HG02763 (cell line): ENCODE results near the gene PIEZO2.

ENCODE experiments used
- ATAC-seq: cut with Tn5 transposase; IDR thresholded peaks from one replicate; pipeline ENCODE4 v1.9.1; 2021; ENCODE audit warnings: mild to moderate bottlenecking, moderate library complexity; ENCODE audit not compliant: unreplicated experiment

PIEZO2 gene

DNA sequence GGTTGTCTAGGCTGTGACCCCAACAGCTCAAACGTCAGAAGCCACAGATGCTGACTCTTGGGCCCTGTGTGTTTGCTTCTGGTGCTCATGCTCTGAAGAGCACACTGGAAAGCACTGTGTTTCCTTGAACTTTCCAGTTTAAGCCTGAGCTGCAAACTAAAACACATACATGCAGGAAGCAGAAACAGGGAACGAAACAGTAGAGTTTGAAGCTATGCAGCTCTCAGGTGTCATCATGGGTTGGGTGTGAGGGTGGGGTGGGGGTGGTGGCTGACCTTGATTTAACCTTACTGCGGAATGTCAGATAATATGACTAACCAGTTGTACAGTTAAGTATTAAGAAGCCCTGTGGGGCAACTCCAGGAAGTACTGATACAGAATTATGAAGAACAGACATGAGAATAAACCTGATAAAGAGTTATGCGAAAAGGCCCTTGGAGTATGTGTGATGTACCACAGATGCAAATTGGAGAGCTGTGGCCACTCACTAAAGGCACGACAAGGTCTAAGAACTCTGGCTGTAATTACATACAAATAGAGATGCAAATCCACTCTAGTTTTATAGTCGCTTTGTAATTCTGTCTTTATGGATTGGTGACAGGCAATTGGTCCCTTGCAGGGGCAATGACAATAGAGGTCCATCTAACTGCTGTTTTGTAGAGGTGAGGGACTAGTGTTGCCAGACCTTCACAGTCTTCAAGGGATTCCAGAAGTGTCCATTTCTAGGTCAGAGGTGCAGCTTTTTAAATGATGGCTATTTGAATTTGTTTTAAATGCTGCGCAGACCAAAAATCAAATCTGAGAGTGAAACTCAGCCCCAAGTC lies 350.4 kb downstream of the PIEZO2 start:
- no peak for ATAC-seq

DNA sequence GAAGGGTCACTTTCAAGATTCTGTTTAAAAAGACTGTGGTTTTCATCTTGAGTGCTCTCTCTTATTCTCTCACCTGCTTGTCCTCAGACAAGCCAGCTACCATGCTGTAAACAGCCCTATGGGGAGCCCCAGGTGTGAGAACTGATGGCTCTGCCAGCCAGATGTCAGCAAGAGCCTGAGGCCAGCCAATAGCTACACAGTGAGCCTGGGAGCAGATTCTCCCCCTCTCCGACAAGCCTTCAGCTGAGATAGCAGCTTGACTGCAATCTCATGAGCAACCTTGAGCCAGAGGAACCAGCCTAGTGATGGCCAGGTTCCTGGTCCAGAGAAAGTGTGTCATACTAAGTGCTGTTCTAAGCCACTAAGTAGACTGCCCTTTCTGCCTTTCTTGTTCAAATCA lies 351.5 kb downstream of the PIEZO2 start:
- no peak for ATAC-seq

- no peak for ATAC-seq
Observed at GRCh38 chr18:10794771-10795170, 354.6 kb downstream of the PIEZO2 start.

DNA sequence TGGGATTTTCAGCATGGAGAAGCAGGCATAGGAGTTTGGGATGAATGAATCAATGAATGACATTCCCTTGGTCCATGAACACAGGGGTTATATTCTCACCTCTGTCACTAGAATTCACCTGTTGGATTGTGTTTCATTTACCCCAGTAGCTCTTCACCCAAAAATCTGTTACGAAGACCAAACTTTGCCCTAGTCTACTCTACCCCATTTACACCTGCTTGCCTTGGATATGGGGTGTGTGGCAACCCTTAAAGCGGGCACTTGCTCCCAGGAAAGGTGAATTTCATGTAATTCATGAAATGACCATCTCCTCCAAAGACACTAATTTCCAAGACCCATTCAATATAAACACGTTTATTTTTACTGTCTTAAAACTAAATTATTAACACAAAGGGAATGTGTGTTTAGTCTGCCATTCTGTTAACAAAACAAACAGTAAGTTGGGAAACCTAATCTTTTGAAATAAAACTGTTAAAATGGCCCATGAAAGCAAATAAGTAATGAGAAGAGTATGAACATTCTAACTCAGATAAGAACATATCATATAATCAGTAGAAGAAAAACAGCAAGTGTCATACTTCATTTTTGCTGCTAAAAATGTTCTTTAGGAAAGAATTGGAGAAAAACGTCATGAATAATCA lies 355.5 kb downstream of the PIEZO2 start:
- ATAC-seq, result no peak

- ATAC-seq, result no peak
Observed at GRCh38 chr18:10792181-10792580, 357.2 kb downstream of the PIEZO2 start.

DNA sequence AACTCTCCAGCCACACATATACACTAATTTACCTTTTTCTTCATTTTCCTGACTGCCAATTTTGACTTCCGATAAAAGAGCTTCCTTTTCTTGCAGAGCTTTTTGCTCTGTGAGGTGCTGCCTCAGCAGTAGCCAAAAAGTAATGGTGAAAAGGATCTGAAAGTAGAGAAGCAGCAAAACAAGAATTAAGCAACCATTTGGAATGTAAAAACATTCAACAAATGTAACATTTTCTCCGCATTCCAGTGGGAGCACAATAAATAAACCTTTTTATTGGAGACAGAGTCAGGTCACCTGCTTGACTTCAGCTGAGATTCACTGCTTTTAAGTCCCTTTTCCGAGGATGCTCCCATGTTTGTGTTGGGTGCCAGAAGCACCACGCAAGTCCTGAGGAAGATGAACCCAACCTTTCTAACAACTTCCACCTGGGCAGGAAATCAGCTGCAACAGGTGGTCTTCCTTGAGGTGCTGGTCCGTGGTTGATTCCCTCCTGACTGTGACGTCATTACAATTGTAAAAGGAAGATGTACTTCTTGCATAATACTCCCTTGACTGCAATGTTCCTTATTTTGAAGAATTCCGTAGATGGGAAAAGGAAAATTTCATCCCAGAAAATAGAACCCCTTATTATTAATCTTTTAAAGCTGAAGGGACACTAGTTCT lies 358.1 kb downstream of the PIEZO2 start:
- no peak for ATAC-seq

- no peak for ATAC-seq
Observed at GRCh38 chr18:10789180-10789579, 360.2 kb downstream of the PIEZO2 start.

- peak; percentile 88 for ATAC-seq
Observed at GRCh38 chr18:10787293-10787901, 362.0 kb downstream of the PIEZO2 start.

DNA sequence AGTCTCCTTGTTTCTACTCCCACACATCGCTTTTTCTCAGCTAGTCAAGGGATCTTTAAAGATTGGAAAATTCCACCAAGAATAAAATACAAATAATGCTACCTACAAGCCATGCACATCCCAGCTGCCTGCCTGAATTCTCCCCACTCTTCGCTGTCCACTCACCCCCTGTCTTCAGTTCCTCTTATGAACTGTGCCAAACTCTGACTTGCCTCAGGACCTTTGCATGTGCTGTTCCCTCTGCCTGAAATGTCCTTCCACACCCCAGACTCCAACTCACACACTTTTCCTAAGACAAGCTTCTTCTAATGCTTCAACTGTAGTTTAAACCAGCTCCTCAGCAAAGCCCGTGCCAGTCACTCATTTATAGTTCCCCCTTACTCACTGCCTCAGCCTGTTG lies 363.6 kb downstream of the PIEZO2 start:
- no peak for ATAC-seq

- no peak for ATAC-seq
Observed at GRCh38 chr18:10784596-10785202, 364.7 kb downstream of the PIEZO2 start.

- no peak for ATAC-seq
Observed at GRCh38 chr18:10783941-10784340, 365.4 kb downstream of the PIEZO2 start.

- ATAC-seq, result no peak
Observed at GRCh38 chr18:10776493-10776892, 372.9 kb downstream of the PIEZO2 start.

DNA sequence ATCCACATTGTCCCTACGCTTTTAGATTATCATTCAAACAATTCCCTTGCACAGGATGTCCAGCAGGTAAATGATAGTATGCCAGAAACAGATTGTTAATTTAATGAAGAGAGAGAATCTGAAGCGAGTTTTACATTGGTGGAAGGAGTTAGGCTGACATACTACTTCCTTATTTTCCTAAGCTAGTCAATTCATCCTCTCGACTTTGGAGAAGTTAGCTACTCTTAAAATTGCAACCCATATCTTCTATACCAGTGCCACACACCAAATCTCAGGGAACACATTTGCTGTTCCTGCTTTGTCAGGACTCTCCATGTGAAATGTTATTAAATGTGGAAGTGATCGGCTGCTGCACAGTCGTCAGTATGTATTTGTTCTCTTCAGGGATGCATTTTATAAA lies 374.3 kb downstream of the PIEZO2 start:
- no peak for ATAC-seq

DNA sequence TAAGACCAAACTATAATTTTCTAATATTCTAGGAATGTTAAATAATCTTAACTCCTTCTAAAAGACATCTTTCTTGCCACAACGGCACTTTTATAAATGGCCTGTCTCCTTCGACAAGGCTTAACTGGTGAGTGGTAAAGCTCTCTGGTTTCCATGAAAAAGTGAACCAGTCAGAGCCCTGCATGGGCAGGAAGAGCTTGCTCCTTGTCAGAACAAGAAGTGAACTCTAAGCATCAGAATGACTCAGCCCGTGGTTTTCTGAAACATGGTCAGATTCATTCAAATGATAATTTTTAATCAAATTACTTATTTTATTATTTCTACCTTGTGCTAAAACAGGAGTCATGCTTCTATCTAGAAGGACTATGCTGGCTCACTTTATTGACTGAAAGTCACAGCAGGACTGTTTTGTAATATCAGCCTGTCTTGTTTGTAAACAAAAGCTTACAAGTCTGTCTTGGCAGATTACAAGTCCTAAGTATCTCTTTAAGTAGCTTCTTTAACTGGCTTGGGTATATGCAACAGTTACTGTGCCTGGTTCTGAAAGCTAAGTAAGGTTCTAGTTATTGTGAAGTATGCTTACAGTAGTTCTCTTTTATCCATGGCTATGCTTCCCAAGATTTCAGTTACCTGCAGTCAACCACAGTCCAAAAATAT lies 378.2 kb downstream of the PIEZO2 start:
- no peak for ATAC-seq

- ATAC-seq, result no peak
Observed at GRCh38 chr18:10770264-10770663, 379.1 kb downstream of the PIEZO2 start.

DNA sequence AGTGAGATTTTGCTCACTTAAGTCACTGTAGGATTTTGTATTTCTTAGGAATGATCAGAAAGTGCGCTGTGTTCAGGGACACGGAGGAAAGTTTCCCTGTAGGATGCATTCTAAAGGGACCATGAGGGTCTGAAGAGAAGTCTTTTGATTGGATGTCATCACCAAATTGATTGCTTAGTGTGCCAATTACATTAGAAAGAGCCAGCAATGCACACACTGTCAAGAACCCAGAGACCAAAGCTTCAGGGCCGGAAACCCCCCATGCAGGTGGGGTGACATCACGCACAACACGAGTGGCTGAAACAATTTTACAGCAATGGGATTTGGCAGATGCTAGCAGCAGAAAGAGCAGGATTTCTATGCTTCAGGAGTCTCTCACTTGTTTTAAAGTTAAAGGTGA lies 381.1 kb downstream of the PIEZO2 start:
- ATAC-seq, result no peak

DNA sequence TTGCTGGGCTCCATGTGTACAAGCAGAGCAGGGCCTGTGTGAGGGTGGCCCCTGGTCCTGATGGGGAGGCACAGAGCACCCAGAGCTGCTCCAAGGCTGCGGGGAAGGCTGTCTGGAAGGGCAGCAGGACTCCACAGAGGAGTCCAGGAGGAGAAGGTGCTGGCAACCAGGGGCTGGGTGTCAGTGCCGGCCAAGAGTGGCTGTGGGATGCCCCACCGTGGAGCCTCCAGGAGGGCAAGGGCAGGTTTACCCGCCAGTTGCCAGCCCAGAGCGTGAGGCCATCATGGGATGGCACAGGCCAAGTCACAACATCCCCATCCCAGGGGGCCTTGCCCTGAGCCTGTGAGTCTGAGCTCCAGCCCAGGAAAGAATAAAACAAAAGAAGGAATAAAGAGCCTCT lies 381.7 kb downstream of the PIEZO2 start:
- ATAC-seq, result no peak

- no peak for ATAC-seq
Observed at GRCh38 chr18:10760986-10761385, 388.4 kb downstream of the PIEZO2 start.

GRCh38 chr18:10759241-10759640 lies 390.1 kb downstream of the PIEZO2 start:
- no peak for ATAC-seq

DNA sequence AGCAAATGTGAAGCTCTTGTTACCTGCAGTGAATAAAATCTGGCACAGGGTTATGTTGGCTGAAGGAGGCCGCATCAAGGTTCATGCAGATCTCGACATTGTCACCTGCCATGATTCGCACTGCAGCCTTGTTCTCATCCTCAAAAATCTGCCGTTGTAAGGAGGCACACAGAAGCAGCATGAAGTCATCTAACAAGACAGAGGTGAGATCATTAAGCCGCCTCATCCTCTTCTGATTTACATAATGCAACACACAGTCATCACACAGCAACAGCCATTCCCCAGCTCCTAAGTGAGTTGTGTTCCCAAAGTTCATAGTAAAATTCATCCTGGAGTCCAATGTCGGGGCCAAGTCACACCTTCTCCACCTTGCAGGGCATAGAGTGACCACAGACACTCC lies 391.4 kb downstream of the PIEZO2 start:
- no peak for ATAC-seq

GRCh38 chr18:10757349-10757748 lies 392.0 kb downstream of the PIEZO2 start:
- no peak for ATAC-seq
